Gastrocnemius medialis (tissue), 4 donors: Measurements from ENCODE around the gene ZNF500.

ENCODE experiments used
- CTCF ChIP-seq, 5 experiments: fragments of 450-650 bp in 3 of 5; fragments of 200-600 bp in 2 of 5; sonication (generic) in 2 of 5; IDR thresholded peaks in 4 of 5; conservative IDR thresholded peaks in 1 of 5; 1 replicate in 4 of 5; 2 replicates in 1 of 5; pipeline ENCODE4 v1.5.1; 2016 to 2019; ENCODE audit warnings: antibody characterized with exemption in 5 of 5, mild to moderate bottlenecking in 3 of 5, moderate library complexity in 3 of 5
- POLR2A ChIP-seq, 2 donors: fragments of 450-650 bp; IDR thresholded peaks; one replicate each; pipeline ENCODE4 v1.6.1; 2017; ENCODE audit warnings: antibody characterized with exemption in 2 of 2, mild to moderate bottlenecking in 2 of 2, moderate library complexity in 2 of 2

- TF ChIP-seq CTCF (IDR thresholded peaks at IDR 0.05 in 4 of 5, conservative IDR thresholded peaks at IDR 0.05 in 1 of 5) (no peak), POLR2A (IDR thresholded peaks at IDR 0.05) (no peak)
Measured at GRCh38 chr16:4787068-4787467, 20.1 kb upstream of the ZNF500 start.
